K562 (cell line): ENCODE results near the gene PRRC2B. TPM values are rescaled to one million over a fixed set of nuclear protein-coding genes. Genes with fewer than 3 reads are reported as not detected.

Source experiments
- ATAC-seq: fragments of 200-7000 bp; cut with Tn5 transposase; 3 replicates; pipeline ENCODE4 v1.9.1; 2020; ENCODE audit warnings: moderate library complexity
- BruUV-seq: library from RNA; stranded (reverse); fragments of 400-500 nt; replicated peaks from 2 replicates; lab custom pipeline; 2021; lab: Mats Ljungman, UMichigan
- CTCF ChIA-PET: fragments of 300-600 bp; formaldehyde crosslinking; extraction: SDS; loops from one replicate; lab custom pipeline; 2021; ENCODE audit warnings: low intra/inter-chr PET ratio; lab: Yijun Ruan, JAX
- POLR2A ChIA-PET: fragments of 300-600, 350-650 bp; sonication (Branson Sonifier 250); formaldehyde crosslinking; extraction: SDS; loops from one replicate; lab custom pipeline; 2021; ENCODE audit warnings: antibody characterized with exemption, inconsistent platforms; lab: Yijun Ruan, JAX
- DNase-seq, 4 experiments: peaks; one replicate each; pipeline versions ENCODE4 v3.0.0 to v3.0.0-alpha.2; 2011 to 2018; ENCODE audit warnings: low spot score in 3 of 4, mixed read lengths in 3 of 4; ENCODE audit errors: extremely low read depth in 1 of 4
- FAIRE-seq: peaks from 2 replicates; lab custom pipeline; 2011; peaks lifted over from hg19 to GRCh38; lab: Jason Lieb, UNC
- H2AFZ ChIP-seq: 2 replicates; pipeline ENCODE4 v1.6.0; 2011; ENCODE audit warnings: low read depth, low read length, control low read depth, inconsistent platforms
- H3K27ac ChIP-seq: fragments of 200-600 bp; 3 replicates; pipeline ENCODE4 v1.8.0; 2011; ENCODE audit warnings: low read depth, mild to moderate bottlenecking, control low read depth, inconsistent platforms, low read length, moderate library complexity, mixed read lengths; ENCODE audit errors: extremely low read depth
- H3K27me3 ChIP-seq, 2 experiments: fragments of 300-600 bp in 1 of 2; 2 replicates in 1 of 2; 3 replicates in 1 of 2; pipeline versions ENCODE4 v1.6.0 to v1.8.0; 2011; ENCODE audit warnings: inconsistent platforms in 2 of 2, low read length in 2 of 2, mild to moderate bottlenecking in 1 of 2, mixed read lengths in 1 of 2, moderate library complexity in 1 of 2; ENCODE audit not compliant: control insufficient read depth in 2 of 2, insufficient read depth in 2 of 2
- H3K36me3 ChIP-seq: fragments of 300-600 bp; 3 replicates; pipeline ENCODE4 v1.8.0; 2011; ENCODE audit warnings: mild to moderate bottlenecking, low read length, inconsistent platforms; ENCODE audit not compliant: control insufficient read depth, insufficient read depth
- H3K4me1 ChIP-seq, 2 experiments: fragments of 200-600 bp in 1 of 2; replicated peaks in 1 of 2; 2 replicates in 1 of 2; 3 replicates in 1 of 2; pipeline versions ENCODE4 v1.5.1 to v1.8.0; 2011; ENCODE audit warnings: inconsistent platforms in 2 of 2, low read length in 2 of 2, mild to moderate bottlenecking in 1 of 2, mixed read lengths in 1 of 2, moderate library complexity in 1 of 2; ENCODE audit not compliant: control insufficient read depth in 2 of 2, insufficient read depth in 2 of 2
- H3K4me2 ChIP-seq: 2 replicates; pipeline ENCODE4 v1.6.1; 2011; ENCODE audit warnings: low read length, control low read depth, inconsistent platforms, mixed read lengths; ENCODE audit not compliant: insufficient read depth
- H3K4me3 ChIP-seq: fragments of 200-600 bp; sonication (generic), shearing (Covaris generic); 2 replicates; pipeline ENCODE4 v1.5.1; 2016; ENCODE audit warnings: control low read depth, inconsistent platforms
- H3K79me2 ChIP-seq: fragments of 200-600 bp; 3 replicates; pipeline ENCODE4 v1.8.0; 2011; ENCODE audit warnings: low read length, inconsistent platforms; ENCODE audit not compliant: control insufficient read depth, insufficient read depth
- H3K9ac ChIP-seq, 2 experiments: 2 replicates each; pipeline versions ENCODE4 v1.6.0 to v1.6.1; 2011; ENCODE audit warnings: low read depth in 2 of 2, low read length in 2 of 2, control low read depth in 1 of 2, inconsistent platforms in 1 of 2, mild to moderate bottlenecking in 1 of 2, mixed read lengths in 1 of 2; ENCODE audit not compliant: insufficient read depth in 1 of 2
- H3K9me1 ChIP-seq: one replicate; pipeline ENCODE4 v1.6.0; 2011; ENCODE audit warnings: inconsistent platforms, mild to moderate bottlenecking, low read length, moderate library complexity; ENCODE audit not compliant: control insufficient read depth, insufficient read depth
- H3K9me3 ChIP-seq: replicated peaks from 2 replicates; pipeline ENCODE4 v1.5.1; 2011; ENCODE audit warnings: low read depth, low read length, inconsistent platforms; ENCODE audit not compliant: control insufficient read depth, insufficient read depth
- H4K20me1 ChIP-seq: replicated peaks from 2 replicates; pipeline ENCODE4 v1.6.1; 2011; ENCODE audit warnings: low read length, inconsistent platforms, mixed read lengths; ENCODE audit not compliant: control insufficient read depth, insufficient read depth
- C11orf30 ChIP-seq: fragments of 450-650 bp; IDR thresholded peaks from 2 replicates; pipeline ENCODE4 v1.6.1; 2016; ENCODE audit warnings: low read depth, mild to moderate bottlenecking
- CC2D1A ChIP-seq: fragments of 450-650 bp; IDR thresholded peaks from 2 replicates; pipeline ENCODE4 v1.6.1; 2017; ENCODE audit warnings: mild to moderate bottlenecking
- FOXA1 ChIP-seq: fragments of 450-650 bp; IDR thresholded peaks from 2 replicates; pipeline ENCODE4 v1.6.1; 2016; ENCODE audit warnings: mild to moderate bottlenecking, borderline replicate concordance
- FUS ChIP-seq: fragments of 200-400 bp; formaldehyde crosslinking; optimal IDR thresholded peaks from 2 replicates; pipeline ENCODE3; 2017; ENCODE audit warnings: low read depth, low read length
- GATA2 ChIP-seq: sonication (generic); formaldehyde crosslinking; IDR thresholded peaks from 2 replicates; pipeline ENCODE4 v1.4.0; 2020; ENCODE audit warnings: mild to moderate bottlenecking, missing genetic modification reagents
- HDAC2 ChIP-seq: fragments of 450-650 bp; IDR thresholded peaks from 2 replicates; pipeline ENCODE4 v1.6.1; 2016; ENCODE audit warnings: mild to moderate bottlenecking
- HNRNPLL ChIP-seq: fragments of 200-400 bp; formaldehyde crosslinking; IDR thresholded peaks from 2 replicates; pipeline ENCODE4 v1.6.1; 2017; ENCODE audit warnings: low read length, low read depth, mild to moderate bottlenecking; ENCODE audit not compliant: poor library complexity, severe bottlenecking
- JUN ChIP-seq, 2 experiments: sonication (generic) in 1 of 2; formaldehyde crosslinking in 1 of 2; IDR thresholded peaks; 2 replicates each; pipeline versions ENCODE4 v1.6.1 to v1.8.0; 2012 to 2022; ENCODE audit warnings: borderline replicate concordance in 2 of 2, mild to moderate bottlenecking in 2 of 2, improper control_type of control experiment in 1 of 2, low read depth in 1 of 2, low read length in 1 of 2, missing genetic modification reagents in 1 of 2
- MAFG ChIP-seq: fragments of 450-650 bp; conservative IDR thresholded peaks from 2 replicates; pipeline ENCODE4 v1.6.1; 2016; ENCODE audit warnings: missing genetic modification characterization, missing compliant biosample characterization
- NFIC ChIP-seq: fragments of 450-650 bp; IDR thresholded peaks from 2 replicates; pipeline ENCODE4 v1.6.1; 2017; ENCODE audit warnings: mild to moderate bottlenecking, inconsistent platforms
- NFYB ChIP-seq: IDR thresholded peaks from 2 replicates; pipeline ENCODE4 v1.6.1; 2011; ENCODE audit warnings: mild to moderate bottlenecking, moderate library complexity; ENCODE audit not compliant: insufficient read length; ENCODE audit errors: extremely low read depth
- NR3C1 ChIP-seq: sonication (generic); formaldehyde crosslinking; IDR thresholded peaks from 2 replicates; pipeline ENCODE4 v1.8.1; 2022; ENCODE audit warnings: missing genetic modification reagents
- RERE ChIP-seq: sonication (generic); formaldehyde crosslinking; IDR thresholded peaks from 2 replicates; pipeline ENCODE4 v1.8.0; 2023; ENCODE audit warnings: missing genetic modification reagents, mild to moderate bottlenecking, borderline replicate concordance
- SMARCA4 ChIP-seq: fragments of 450-650 bp; IDR thresholded peaks from 2 replicates; pipeline ENCODE4 v1.6.1; 2016
- TAL1 ChIP-seq: fragments of 450-650 bp; IDR thresholded peaks from 2 replicates; pipeline ENCODE4 v1.6.1; 2016; ENCODE audit warnings: mild to moderate bottlenecking
- ZNF12 ChIP-seq: sonication (generic); formaldehyde crosslinking; IDR thresholded peaks from 2 replicates; pipeline ENCODE4 v1.4.0; 2020; ENCODE audit warnings: mild to moderate bottlenecking, missing genetic modification reagents
- ZNF316 ChIP-seq: fragments of 450-650 bp; IDR thresholded peaks from 2 replicates; pipeline ENCODE4 v1.6.1; 2016
- ZNF79 ChIP-seq: fragments of 250-450 bp; sonication (Bioruptor Pico); IDR thresholded peaks from 2 replicates; pipeline ENCODE4 v1.4.0; 2020; ENCODE audit warnings: low read depth, mild to moderate bottlenecking, moderate library complexity
- WGBS: fragments of 100-300 bp; shearing (Covaris generic); methylation state at CpG from one replicate; pipeline ENCODE4 v1.1.6; 2016; ENCODE audit warnings: low coverage, mixed read lengths; ENCODE audit not compliant: insufficient coverage; ENCODE audit errors: missing lambda C conversion rate; 5-methylcytosine and 5-hydroxymethylcytosine counted together
- in situ Hi-C: fragments of 300-500 bp; cut with MboI; formaldehyde crosslinking; loops from 4 replicates; pipeline ENCODE4 v1.15.0; 2018; ENCODE audit warnings: inconsistent platforms, mixed read lengths
- intact Hi-C: fragments of 100-400 bp; cut with micrococcal nuclease; formaldehyde crosslinking; loops from 2 replicates; pipeline ENCODE4 v1.14.2; 2022
- polyA plus RNA-seq, 8 experiments: library from polyadenylated mRNA; depleted of rRNA in 4 of 8; stranded (reverse) in 5 of 8; unstranded in 3 of 8; fragments of >200 nt; fragmentation: Nextera tagmentation in 2 of 8; fragmentation: Illumina TruSeq in 1 of 8; extraction: Ambion mirVana in 2 of 8; extraction: Trizol in 1 of 8; gene quantifications; 2 replicates each; pipeline versions ENCODE4 v1.2.1 to v1.2.3, GENCODE V29; 2011 to 2014; ENCODE audit warnings: inconsistent platforms in 1 of 8, missing spikeins in 1 of 8
- total RNA-seq, 7 experiments: library from RNA; depleted of rRNA in 6 of 7; stranded (reverse); fragments of >200 nt in 6 of 7; fragmentation: Illumina TruSeq in 2 of 7; extraction: Trizol in 2 of 7; gene quantifications; 2 replicates each; pipeline versions ENCODE4 v1.2.1 to v1.2.3, GENCODE V29; 2011 to 2021; ENCODE audit warnings: low replicate concordance in 1 of 7
- TF ChIP-seq, protein P1 (sequence below): fragments of 250-450 bp; sonication (Bioruptor Pico); IDR thresholded peaks from 2 replicates; pipeline ENCODE4 v1.4.0; 2020; ENCODE audit warnings: mild to moderate bottlenecking

Gene PRRC2B
- total and polyA plus RNA-seq, 9 of the 15 experiments (the other 6 are each of a cell fraction or from before 2014, with no cell fraction given), result 0.34 to 125 (median 30.9) TPM

- ChIA-PET CTCF (no interaction called here), POLR2A (interaction anchor here (5.5 kb wide), 1 partner anchor 10 kb away, joined by 43 read pairs; no protein-coding TSS in a partner anchor)
- TF ChIP-seq TAL1 (no peak), JUN (IDR thresholded peaks at IDR 0.05; ENCODE audit: borderline replicate concordance, low read depth, low read length) (no peak), JUN (CRISPR knock-in tag; IDR thresholded peaks at IDR 0.05; ENCODE audit: borderline replicate concordance) (no peak), FUS (no peak), CC2D1A (no peak), NFIC (no peak), ZNF12 (CRISPR knock-in tag) (no peak), NFYB (no peak), FOXA1 (no peak), ZNF79 (CRISPR knock-in tag) (no peak), GATA2 (CRISPR knock-in tag) (no peak), NR3C1 (no peak), SMARCA4 (no peak), HDAC2 (no peak), RERE (no peak), MAFG (peak; percentile 39), HNRNPLL (no peak), C11orf30 (peak; percentile 48; the same call in 1 of the 2 replicates), ZNF316 (peak; percentile 81)
- TF ChIP-seq, protein P1, sequence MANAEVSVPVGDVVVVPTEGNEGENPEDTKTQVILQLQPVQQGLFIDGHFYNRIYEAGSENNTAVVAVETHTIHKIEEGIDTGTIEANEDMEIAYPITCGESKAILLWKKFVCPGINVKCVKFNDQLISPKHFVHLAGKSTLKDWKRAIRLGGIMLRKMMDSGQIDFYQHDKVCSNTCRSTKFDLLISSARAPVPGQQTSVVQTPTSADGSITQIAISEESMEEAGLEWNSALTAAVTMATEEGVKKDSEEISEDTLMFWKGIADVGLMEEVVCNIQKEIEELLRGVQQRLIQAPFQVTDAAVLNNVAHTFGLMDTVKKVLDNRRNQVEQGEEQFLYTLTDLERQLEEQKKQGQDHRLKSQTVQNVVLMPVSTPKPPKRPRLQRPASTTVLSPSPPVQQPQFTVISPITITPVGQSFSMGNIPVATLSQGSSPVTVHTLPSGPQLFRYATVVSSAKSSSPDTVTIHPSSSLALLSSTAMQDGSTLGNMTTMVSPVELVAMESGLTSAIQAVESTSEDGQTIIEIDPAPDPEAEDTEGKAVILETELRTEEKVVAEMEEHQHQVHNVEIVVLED (CRISPR knock-in tag), result no peak
These were observed 22.6 kb downstream of the PRRC2B start for GRCh38 chr9:131416509-131416908.

More at GRCh38 chr9:131416509-131416908, 22.6 kb downstream of the PRRC2B start:
- no peak overlapping the region for H3K4me3 ChIP-seq
- intact Hi-C loops, result no loop called here
- peaks cover 77% of the 10 kb centered on the region for H4K20me1 ChIP-seq
- peaks cover 23 to 26% of the 10 kb centered on the region in 2 experiments; a peak in 4 of 5 replicates for H3K4me1 ChIP-seq
- ATAC-seq (no peak), FAIRE-seq (no peak), DNase-seq (no peak)
- no TSS peak for BruUV-seq
- no peak overlapping the region for H2AFZ ChIP-seq
- H3K79me2 ChIP-seq, result peaks cover 100% of the 10 kb centered on the region
- H3K27ac ChIP-seq, result no peak overlapping the region
- 88% methylated on average over 4 of the region's 4 CpGs for WGBS
- H3K4me2 ChIP-seq, result no peak overlapping the region
- peaks cover 68% of the 10 kb centered on the region for H3K36me3 ChIP-seq
- H3K27me3 ChIP-seq, result no peaks in the 10 kb centered on the region
- H3K9me3 ChIP-seq, result no peaks in the 10 kb centered on the region
- in situ Hi-C loops, result no loop called here
- no peak overlapping the region for H3K9ac ChIP-seq
- H3K9me1 ChIP-seq, result peaks cover 8% of the 10 kb centered on the region
